HEK293 (cell line): ENCODE data around the gene ZNF394.

Experiments used
- ATF2 ChIP-seq: fragments of 450-650 bp; formaldehyde crosslinking; IDR thresholded peaks from 2 replicates; pipeline ENCODE4 v1.5.1; 2016; ENCODE audit warnings: missing biosample characterization, missing genetic modification characterization, low read depth
- BCL11A ChIP-seq: fragments of 450-650 bp; formaldehyde crosslinking; IDR thresholded peaks from 2 replicates; pipeline ENCODE4 v1.5.1; 2016; ENCODE audit warnings: low read depth, missing biosample characterization, missing genetic modification characterization
- BCL6B ChIP-seq: fragments of 450-650 bp; formaldehyde crosslinking; IDR thresholded peaks from 2 replicates; pipeline ENCODE4 v1.5.1; 2017; ENCODE audit warnings: missing biosample characterization, missing genetic modification characterization
- GLI4 ChIP-seq: fragments of 450-650 bp; formaldehyde crosslinking; IDR thresholded peaks from 2 replicates; pipeline ENCODE4 v1.5.1; 2016; ENCODE audit warnings: missing biosample characterization, missing genetic modification characterization
- IKZF3 ChIP-seq: fragments of 450-650 bp; IDR thresholded peaks from 2 replicates; pipeline ENCODE4 v1.5.0; 2018; ENCODE audit warnings: missing biosample characterization, mild to moderate bottlenecking, missing genetic modification characterization, moderate library complexity
- KLF16 ChIP-seq: fragments of 450-650 bp; formaldehyde crosslinking; IDR thresholded peaks from 2 replicates; pipeline ENCODE4 v1.5.1; 2017; ENCODE audit warnings: missing biosample characterization, missing genetic modification characterization
- KLF8 ChIP-seq: fragments of 450-650 bp; formaldehyde crosslinking; IDR thresholded peaks from 2 replicates; pipeline ENCODE4 v1.5.1; 2016; ENCODE audit warnings: missing biosample characterization, missing genetic modification characterization
- OVOL3 ChIP-seq: fragments of 450-650 bp; formaldehyde crosslinking; IDR thresholded peaks from 2 replicates; pipeline ENCODE4 v1.5.1; 2016; ENCODE audit warnings: missing biosample characterization, missing genetic modification characterization
- PRDM10 ChIP-seq: fragments of 450-650 bp; formaldehyde crosslinking; IDR thresholded peaks from 2 replicates; pipeline ENCODE4 v1.5.1; 2016; ENCODE audit warnings: missing biosample characterization, missing genetic modification characterization
- SETDB1 ChIP-seq: IDR thresholded peaks from one replicate; pipeline ENCODE4 v1.6.1; 2017; ENCODE audit warnings: mild to moderate bottlenecking, low read length, moderate library complexity, mixed read lengths; ENCODE audit not compliant: insufficient read length
- SP2 ChIP-seq: fragments of 450-650 bp; formaldehyde crosslinking; IDR thresholded peaks from 2 replicates; pipeline ENCODE4 v1.5.1; 2016; ENCODE audit warnings: missing biosample characterization, missing genetic modification characterization
- ZFP3 ChIP-seq: fragments of 450-650 bp; formaldehyde crosslinking; IDR thresholded peaks from 2 replicates; pipeline ENCODE4 v1.5.1; 2016; ENCODE audit warnings: low read depth, missing biosample characterization, missing genetic modification characterization
- ZNF10 ChIP-seq: fragments of 450-650 bp; formaldehyde crosslinking; IDR thresholded peaks from 2 replicates; pipeline ENCODE4 v1.5.1; 2017; ENCODE audit warnings: missing biosample characterization, missing genetic modification characterization
- ZNF112 ChIP-seq: fragments of 450-650 bp; formaldehyde crosslinking; IDR thresholded peaks from 2 replicates; pipeline ENCODE4 v1.5.0; 2017; ENCODE audit warnings: missing biosample characterization, missing genetic modification characterization
- ZNF169 ChIP-seq: fragments of 450-650 bp; formaldehyde crosslinking; IDR thresholded peaks from 2 replicates; pipeline ENCODE4 v1.5.1; 2016; ENCODE audit warnings: missing biosample characterization, missing genetic modification characterization
- ZNF23 ChIP-seq: fragments of 450-650 bp; formaldehyde crosslinking; IDR thresholded peaks from 2 replicates; pipeline ENCODE4 v1.5.1; 2016; ENCODE audit warnings: missing biosample characterization, missing genetic modification characterization, borderline replicate concordance
- ZNF248 ChIP-seq: fragments of 450-650 bp; formaldehyde crosslinking; IDR thresholded peaks from 2 replicates; pipeline ENCODE4 v1.5.1; 2017; ENCODE audit warnings: missing biosample characterization, missing genetic modification characterization
- ZNF366 ChIP-seq: fragments of 450-650 bp; formaldehyde crosslinking; conservative IDR thresholded peaks from 2 replicates; pipeline ENCODE4 v1.5.1; 2016; ENCODE audit warnings: missing biosample characterization, missing genetic modification characterization
- ZNF501 ChIP-seq: fragments of 450-650 bp; formaldehyde crosslinking; IDR thresholded peaks from 2 replicates; pipeline ENCODE4 v1.5.1; 2016; ENCODE audit warnings: missing biosample characterization, missing genetic modification characterization
- ZNF529 ChIP-seq: fragments of 450-650 bp; formaldehyde crosslinking; IDR thresholded peaks from 2 replicates; pipeline ENCODE4 v1.5.1; 2017; ENCODE audit warnings: missing genetic modification characterization, missing biosample characterization; ENCODE audit not compliant: insufficient replicate concordance
- ZNF544 ChIP-seq: fragments of 450-650 bp; formaldehyde crosslinking; IDR thresholded peaks from 2 replicates; pipeline ENCODE4 v1.5.0; 2017; ENCODE audit warnings: missing biosample characterization, missing genetic modification characterization
- ZNF610 ChIP-seq: fragments of 450-650 bp; formaldehyde crosslinking; IDR thresholded peaks from 2 replicates; pipeline ENCODE4 v1.5.1; 2016; ENCODE audit warnings: missing biosample characterization, missing genetic modification characterization, borderline replicate concordance
- ZNF658 ChIP-seq: fragments of 450-650 bp; formaldehyde crosslinking; IDR thresholded peaks from 2 replicates; pipeline ENCODE4; 2016; ENCODE audit warnings: missing biosample characterization, missing genetic modification characterization
- ZNF660 ChIP-seq: fragments of 450-650 bp; IDR thresholded peaks from 2 replicates; pipeline ENCODE4 v1.5.1; 2018; ENCODE audit warnings: missing biosample characterization, mild to moderate bottlenecking, missing genetic modification characterization
- ZXDB ChIP-seq: fragments of 450-650 bp; formaldehyde crosslinking; IDR thresholded peaks from 2 replicates; pipeline ENCODE4 v1.5.1; 2016; ENCODE audit warnings: missing biosample characterization, missing genetic modification characterization
- TF ChIP-seq, protein P1 (sequence below): fragments of 450-650 bp; formaldehyde crosslinking; IDR thresholded peaks from 2 replicates; pipeline ENCODE4 v1.5.1; 2016; ENCODE audit warnings: missing biosample characterization, missing genetic modification characterization
- TF ChIP-seq, protein P2 (sequence below): fragments of 450-650 bp; formaldehyde crosslinking; IDR thresholded peaks from 2 replicates; pipeline ENCODE4 v1.5.1; 2017; ENCODE audit warnings: missing biosample characterization, mild to moderate bottlenecking, missing genetic modification characterization, moderate library complexity
- TF ChIP-seq, protein P3 (sequence below): fragments of 450-650 bp; formaldehyde crosslinking; IDR thresholded peaks from 2 replicates; pipeline ENCODE4 v1.5.0; 2017; ENCODE audit warnings: missing biosample characterization, missing genetic modification characterization, borderline replicate concordance

The ZNF394 gene

GRCh38 chr7:99504603-99505323, 4.7 kb upstream of the ZNF394 start, which contains the start of gene ZKSCAN5 (continued):
- TF ChIP-seq, protein P1, sequence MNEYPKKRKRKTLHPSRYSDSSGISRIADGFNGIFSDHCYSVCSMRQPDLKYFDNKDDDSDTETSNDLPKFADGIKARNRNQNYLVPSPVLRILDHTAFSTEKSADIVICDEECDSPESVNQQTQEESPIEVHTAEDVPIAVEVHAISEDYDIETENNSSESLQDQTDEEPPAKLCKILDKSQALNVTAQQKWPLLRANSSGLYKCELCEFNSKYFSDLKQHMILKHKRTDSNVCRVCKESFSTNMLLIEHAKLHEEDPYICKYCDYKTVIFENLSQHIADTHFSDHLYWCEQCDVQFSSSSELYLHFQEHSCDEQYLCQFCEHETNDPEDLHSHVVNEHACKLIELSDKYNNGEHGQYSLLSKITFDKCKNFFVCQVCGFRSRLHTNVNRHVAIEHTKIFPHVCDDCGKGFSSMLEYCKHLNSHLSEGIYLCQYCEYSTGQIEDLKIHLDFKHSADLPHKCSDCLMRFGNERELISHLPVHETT: peak; percentile 85
- no peak for TF ChIP-seq ZNF658 (tag by site-specific recombination)
- no peak; the same call in 1 of the 2 replicates for TF ChIP-seq BCL11A
- 0 out of 2 replicates have a peak, but pooled peaks have one; percentile 44 for TF ChIP-seq ZNF501
- peak; percentile 100 for TF ChIP-seq OVOL3 (tag by site-specific recombination)
- TF ChIP-seq GLI4 (tag by site-specific recombination): no peak
- no peak for TF ChIP-seq ZNF23
- TF ChIP-seq ZNF529: no peak
- TF ChIP-seq, protein P2, sequence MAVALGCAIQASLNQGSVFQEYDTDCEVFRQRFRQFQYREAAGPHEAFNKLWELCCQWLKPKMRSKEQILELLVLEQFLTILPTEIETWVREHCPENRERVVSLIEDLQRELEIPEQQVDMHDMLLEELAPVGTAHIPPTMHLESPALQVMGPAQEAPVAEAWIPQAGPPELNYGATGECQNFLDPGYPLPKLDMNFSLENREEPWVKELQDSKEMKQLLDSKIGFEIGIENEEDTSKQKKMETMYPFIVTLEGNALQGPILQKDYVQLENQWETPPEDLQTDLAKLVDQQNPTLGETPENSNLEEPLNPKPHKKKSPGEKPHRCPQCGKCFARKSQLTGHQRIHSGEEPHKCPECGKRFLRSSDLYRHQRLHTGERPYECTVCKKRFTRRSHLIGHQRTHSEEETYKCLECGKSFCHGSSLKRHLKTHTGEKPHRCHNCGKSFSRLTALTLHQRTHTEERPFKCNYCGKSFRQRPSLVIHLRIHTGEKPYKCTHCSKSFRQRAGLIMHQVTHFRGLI (tag by site-specific recombination): peak; percentile 55; the same call in 1 of the 2 replicates
- TF ChIP-seq, protein P3, sequence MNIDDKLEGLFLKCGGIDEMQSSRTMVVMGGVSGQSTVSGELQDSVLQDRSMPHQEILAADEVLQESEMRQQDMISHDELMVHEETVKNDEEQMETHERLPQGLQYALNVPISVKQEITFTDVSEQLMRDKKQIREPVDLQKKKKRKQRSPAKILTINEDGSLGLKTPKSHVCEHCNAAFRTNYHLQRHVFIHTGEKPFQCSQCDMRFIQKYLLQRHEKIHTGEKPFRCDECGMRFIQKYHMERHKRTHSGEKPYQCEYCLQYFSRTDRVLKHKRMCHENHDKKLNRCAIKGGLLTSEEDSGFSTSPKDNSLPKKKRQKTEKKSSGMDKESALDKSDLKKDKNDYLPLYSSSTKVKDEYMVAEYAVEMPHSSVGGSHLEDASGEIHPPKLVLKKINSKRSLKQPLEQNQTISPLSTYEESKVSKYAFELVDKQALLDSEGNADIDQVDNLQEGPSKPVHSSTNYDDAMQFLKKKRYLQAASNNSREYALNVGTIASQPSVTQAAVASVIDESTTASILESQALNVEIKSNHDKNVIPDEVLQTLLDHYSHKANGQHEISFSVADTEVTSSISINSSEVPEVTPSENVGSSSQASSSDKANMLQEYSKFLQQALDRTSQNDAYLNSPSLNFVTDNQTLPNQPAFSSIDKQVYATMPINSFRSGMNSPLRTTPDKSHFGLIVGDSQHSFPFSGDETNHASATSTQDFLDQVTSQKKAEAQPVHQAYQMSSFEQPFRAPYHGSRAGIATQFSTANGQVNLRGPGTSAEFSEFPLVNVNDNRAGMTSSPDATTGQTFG: no peak
- peak; percentile 85 for TF ChIP-seq SP2
- TF ChIP-seq ZNF366 (tag by site-specific recombination): no peak
- TF ChIP-seq IKZF3 (tag by site-specific recombination): peak; percentile 50
- peak; percentile 83 for TF ChIP-seq KLF8 (tag by site-specific recombination)
- TF ChIP-seq ZXDB: peak; percentile 100
- TF ChIP-seq ZNF610 (tag by site-specific recombination): peak; percentile 37; the same call in 1 of the 2 replicates
- TF ChIP-seq ZNF660 (tag by site-specific recombination): peak; percentile 83
- no peak for TF ChIP-seq ZNF544 (tag by site-specific recombination)
- TF ChIP-seq SETDB1: no peak
- no peak for TF ChIP-seq ZNF112 (tag by site-specific recombination)
- no peak for TF ChIP-seq ATF2
- peak; percentile 59; the same call in 1 of the 2 replicates for TF ChIP-seq BCL6B
- TF ChIP-seq ZNF248: no peak
- no peak for TF ChIP-seq ZNF169 (tag by site-specific recombination)
- peak; percentile 90 for TF ChIP-seq KLF16 (tag by site-specific recombination)
- TF ChIP-seq ZNF10: no peak
- TF ChIP-seq ZFP3 (tag by site-specific recombination): no peak
- TF ChIP-seq PRDM10 (tag by site-specific recombination): peak; percentile 87
